OCI-LY1 (cell line): ENCODE measurements around the gene TBC1D5.

Experiments used
- H2AFZ ChIP-seq: fragments of 200-600 bp; sonication (generic), shearing (Covaris generic); 2 replicates; pipeline ENCODE4 v1.6.0; 2014; ENCODE audit warnings: antibody characterized with exemption, mild to moderate bottlenecking, low read length
- H3F3A ChIP-seq: fragments of 200-600 bp; sonication (generic), shearing (Covaris generic); 2 replicates; pipeline ENCODE4 v1.6.0; 2014; ENCODE audit warnings: mild to moderate bottlenecking, antibody characterized with exemption, low read length, moderate library complexity; ENCODE audit not compliant: insufficient read depth
- H3K27ac ChIP-seq: fragments of 200-600 bp; sonication (generic); 2 replicates; pipeline ENCODE4 v1.5.1; 2014; ENCODE audit warnings: low read length, mixed run types, mild to moderate bottlenecking, low read depth; ENCODE audit not compliant: poor library complexity, severe bottlenecking
- H3K27me3 ChIP-seq: fragments of 200-600 bp; sonication (generic); 2 replicates; pipeline ENCODE4 v1.6.0; 2014; ENCODE audit warnings: antibody characterized with exemption, mild to moderate bottlenecking, low read length, moderate library complexity; ENCODE audit not compliant: insufficient read depth
- H3K36me3 ChIP-seq: fragments of 200-600 bp; sonication (generic); 2 replicates; pipeline ENCODE4 v1.6.1; 2014; ENCODE audit warnings: mild to moderate bottlenecking, antibody characterized with exemption, low read length, moderate library complexity, mixed read lengths; ENCODE audit not compliant: insufficient read depth
- H3K4me1 ChIP-seq: fragments of 200-600 bp; sonication (generic); 2 replicates; pipeline ENCODE4 v1.5.1; 2014; ENCODE audit warnings: mild to moderate bottlenecking, low read length, moderate library complexity; ENCODE audit not compliant: insufficient read depth, severe bottlenecking
- H3K4me2 ChIP-seq: fragments of 200-600 bp; sonication (generic), shearing (Covaris generic); 2 replicates; pipeline ENCODE4 v1.6.1; 2014; ENCODE audit warnings: low read length
- H3K4me3 ChIP-seq: fragments of 200-600 bp; sonication (generic); 2 replicates; pipeline ENCODE4 v1.5.1; 2014; ENCODE audit warnings: low read length, low read depth, mild to moderate bottlenecking, mixed read lengths; ENCODE audit not compliant: poor library complexity, severe bottlenecking
- H3K79me2 ChIP-seq: fragments of 200-600 bp; shearing (Covaris generic); 2 replicates; pipeline ENCODE4 v1.6.1; 2016; ENCODE audit warnings: mixed run types, low read length, mixed read lengths; ENCODE audit not compliant: insufficient read depth
- H3K9ac ChIP-seq: fragments of 200-600 bp; sonication (generic), shearing (Covaris generic); 2 replicates; pipeline ENCODE4 v1.6.1; 2014; ENCODE audit warnings: mild to moderate bottlenecking, low read length, mixed read lengths
- H3K9me2 ChIP-seq: fragments of 200-600 bp; sonication (generic), shearing (Covaris generic); 2 replicates; pipeline ENCODE4 v1.6.1; 2014; ENCODE audit warnings: low read depth, mild to moderate bottlenecking, low read length, mixed read lengths
- H3K9me3 ChIP-seq: fragments of 200-600 bp; shearing (Covaris generic); 2 replicates; pipeline ENCODE4 v1.6.1; 2014; ENCODE audit warnings: low read length, mixed read lengths
- H4K20me1 ChIP-seq: fragments of 200-600 bp; sonication (generic), shearing (Covaris generic); 2 replicates; pipeline ENCODE4 v1.6.0; 2016; ENCODE audit warnings: mild to moderate bottlenecking, low read length; ENCODE audit not compliant: insufficient read depth
- EZH2 ChIP-seq: fragments of 200-600 bp; sonication (generic), shearing (Covaris generic); IDR thresholded peaks from 2 replicates; pipeline ENCODE4 v1.8.0; 2017; ENCODE audit warnings: borderline replicate concordance, mixed run types, mild to moderate bottlenecking, antibody characterized with exemption, low read length, moderate library complexity, mixed read lengths
- TF ChIP-seq, protein P1 (sequence below): fragments of 200-600 bp; sonication (generic), shearing (Covaris generic); IDR thresholded peaks from 2 replicates; pipeline ENCODE4 v1.5.1; 2017; ENCODE audit warnings: mild to moderate bottlenecking, antibody characterized with exemption, low read length, moderate library complexity, mixed read lengths

Gene TBC1D5

DNA sequence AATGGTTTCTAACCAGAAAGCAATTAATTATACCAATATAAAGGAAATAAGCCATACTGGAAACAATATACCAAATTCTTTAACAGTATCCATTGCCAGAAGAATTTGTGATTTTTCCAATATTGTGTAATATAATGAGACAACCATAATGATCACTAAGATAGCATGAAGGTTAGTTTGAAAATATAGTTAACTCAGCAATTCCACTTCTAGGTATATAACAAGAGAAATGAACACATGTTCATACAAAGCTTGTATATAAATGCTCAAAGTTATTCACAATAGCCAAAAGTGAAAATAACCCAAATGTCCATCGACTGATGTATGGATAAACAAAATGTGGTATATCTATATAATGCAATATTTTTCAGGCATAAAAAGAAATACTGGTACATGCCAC is 369.1 kb downstream of the TBC1D5 start:
- H4K20me1 ChIP-seq, result no peaks in the 10 kb centered on the region
- no peaks in the 10 kb centered on the region for H3K9me2 ChIP-seq
- no peak overlapping the region for H2AFZ ChIP-seq
- no peak overlapping the region for H3K4me2 ChIP-seq
- H3K27ac ChIP-seq, result no peak overlapping the region
- no peaks in the 10 kb centered on the region for H3K4me1 ChIP-seq
- no peak overlapping the region for H3K4me3 ChIP-seq
- H3K27me3 ChIP-seq, result no peaks in the 10 kb centered on the region
- H3K79me2 ChIP-seq, result no peaks in the 10 kb centered on the region
- no peaks in the 10 kb centered on the region for H3F3A ChIP-seq
- TF ChIP-seq, protein P1, sequence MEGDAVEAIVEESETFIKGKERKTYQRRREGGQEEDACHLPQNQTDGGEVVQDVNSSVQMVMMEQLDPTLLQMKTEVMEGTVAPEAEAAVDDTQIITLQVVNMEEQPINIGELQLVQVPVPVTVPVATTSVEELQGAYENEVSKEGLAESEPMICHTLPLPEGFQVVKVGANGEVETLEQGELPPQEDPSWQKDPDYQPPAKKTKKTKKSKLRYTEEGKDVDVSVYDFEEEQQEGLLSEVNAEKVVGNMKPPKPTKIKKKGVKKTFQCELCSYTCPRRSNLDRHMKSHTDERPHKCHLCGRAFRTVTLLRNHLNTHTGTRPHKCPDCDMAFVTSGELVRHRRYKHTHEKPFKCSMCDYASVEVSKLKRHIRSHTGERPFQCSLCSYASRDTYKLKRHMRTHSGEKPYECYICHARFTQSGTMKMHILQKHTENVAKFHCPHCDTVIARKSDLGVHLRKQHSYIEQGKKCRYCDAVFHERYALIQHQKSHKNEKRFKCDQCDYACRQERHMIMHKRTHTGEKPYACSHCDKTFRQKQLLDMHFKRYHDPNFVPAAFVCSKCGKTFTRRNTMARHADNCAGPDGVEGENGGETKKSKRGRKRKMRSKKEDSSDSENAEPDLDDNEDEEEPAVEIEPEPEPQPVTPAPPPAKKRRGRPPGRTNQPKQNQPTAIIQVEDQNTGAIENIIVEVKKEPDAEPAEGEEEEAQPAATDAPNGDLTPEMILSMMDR, result no peak
- TF ChIP-seq EZH2, result no peak
- no peaks in the 10 kb centered on the region for H3K9me3 ChIP-seq
- no peak overlapping the region for H3K9ac ChIP-seq
- peaks cover 8% of the 10 kb centered on the region; the same call in 1 of the 2 replicates for H3K36me3 ChIP-seq

DNA sequence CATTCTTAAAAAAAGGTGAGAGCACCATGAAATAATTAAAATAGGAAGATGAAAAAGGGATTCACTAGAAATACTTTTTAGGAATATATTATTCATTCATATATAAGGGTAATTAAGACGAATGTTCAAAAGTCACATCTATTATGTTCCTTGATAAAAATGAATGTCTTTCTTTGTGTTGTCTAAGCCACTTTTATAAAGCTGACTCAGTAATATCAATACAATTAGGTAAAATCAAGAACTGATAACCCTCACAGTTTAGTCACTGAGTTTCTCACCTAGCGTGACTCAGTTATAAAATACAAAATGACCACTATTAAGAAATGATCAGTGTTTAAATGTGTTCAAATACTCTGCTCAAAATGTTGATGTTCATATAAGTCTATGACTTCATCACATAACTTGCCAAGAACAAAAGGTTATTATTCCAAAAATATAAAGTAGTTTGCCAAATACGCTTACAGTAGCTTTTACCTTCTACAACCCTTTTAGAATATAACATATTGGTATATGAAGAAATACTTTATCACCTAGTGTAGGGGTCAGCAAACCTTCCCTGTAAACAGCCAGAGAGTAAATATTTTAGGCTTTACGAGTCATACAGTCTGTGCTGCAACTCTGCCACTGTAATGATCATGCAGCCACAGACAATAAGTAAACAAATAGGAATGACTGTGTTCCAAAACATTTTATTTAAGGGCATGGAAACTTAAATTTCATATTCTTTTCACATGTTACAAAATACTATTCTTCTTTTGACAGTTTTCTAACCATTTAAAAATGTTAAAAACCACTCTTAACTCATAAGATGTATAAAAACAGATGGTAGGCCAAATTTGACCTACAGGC is 369.8 kb downstream of the TBC1D5 start:
- Histone ChIP-seq H4K20me1 (no peaks in the 10 kb centered on the region), H3K4me1 (no peaks in the 10 kb centered on the region), H3K36me3 (peaks cover 8% of the 10 kb centered on the region; the same call in 1 of the 2 replicates), H3K4me3 (no peak overlapping the region), H3K9ac (no peak overlapping the region), H3K4me2 (no peak overlapping the region), H3K27ac (no peak overlapping the region), H3K27me3 (no peaks in the 10 kb centered on the region), H3K9me2 (no peaks in the 10 kb centered on the region), H3K9me3 (no peaks in the 10 kb centered on the region), H3K79me2 (no peaks in the 10 kb centered on the region), H2AFZ (no peak overlapping the region), H3F3A (no peaks in the 10 kb centered on the region)
- TF ChIP-seq, protein P1, result no peak
- no peak for TF ChIP-seq EZH2

DNA sequence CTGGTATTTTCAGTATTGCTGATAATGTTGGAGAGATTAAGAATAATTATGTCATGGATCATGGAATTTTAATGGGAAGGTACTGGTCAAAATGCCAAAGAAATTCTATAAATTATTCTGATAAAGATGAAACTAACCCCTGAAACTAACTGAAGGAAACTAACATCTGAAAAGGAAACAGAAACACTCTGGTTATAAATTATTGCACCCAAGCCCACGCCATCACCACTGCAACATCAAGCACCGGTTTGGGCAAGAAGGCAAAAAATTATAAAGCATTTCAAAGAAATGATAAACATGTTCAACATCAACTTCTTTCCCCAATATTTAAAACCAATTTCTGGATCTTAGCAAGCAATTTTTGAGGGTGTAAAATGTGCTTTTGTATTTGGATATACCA is 372.5 kb downstream of the TBC1D5 start:
- H3K4me3 ChIP-seq, result no peak overlapping the region
- no peaks in the 10 kb centered on the region for H3K4me1 ChIP-seq
- no peaks in the 10 kb centered on the region for H4K20me1 ChIP-seq
- no peaks in the 10 kb centered on the region for H3K9me3 ChIP-seq
- no peaks in the 10 kb centered on the region for H3K9me2 ChIP-seq
- peaks cover 8% of the 10 kb centered on the region; the same call in 1 of the 2 replicates for H3K36me3 ChIP-seq
- TF ChIP-seq, protein P1, result no peak
- no peak for TF ChIP-seq EZH2
- H3K27me3 ChIP-seq, result no peaks in the 10 kb centered on the region
- H3F3A ChIP-seq, result no peaks in the 10 kb centered on the region
- no peak overlapping the region for H3K9ac ChIP-seq
- no peaks in the 10 kb centered on the region for H3K79me2 ChIP-seq
- H3K27ac ChIP-seq, result no peak overlapping the region
- H2AFZ ChIP-seq, result no peak overlapping the region
- no peak overlapping the region for H3K4me2 ChIP-seq
